Measurements from ENCODE around the gene PRMT3. TPM values are rescaled to one million over a fixed set of nuclear protein-coding genes. Genes with fewer than 3 reads are reported as not detected.

Gene PRMT3
- total RNA-seq, 4 donors from 2014 or later: 15.2 to 38.1 (median 23.0) TPM

DNA sequence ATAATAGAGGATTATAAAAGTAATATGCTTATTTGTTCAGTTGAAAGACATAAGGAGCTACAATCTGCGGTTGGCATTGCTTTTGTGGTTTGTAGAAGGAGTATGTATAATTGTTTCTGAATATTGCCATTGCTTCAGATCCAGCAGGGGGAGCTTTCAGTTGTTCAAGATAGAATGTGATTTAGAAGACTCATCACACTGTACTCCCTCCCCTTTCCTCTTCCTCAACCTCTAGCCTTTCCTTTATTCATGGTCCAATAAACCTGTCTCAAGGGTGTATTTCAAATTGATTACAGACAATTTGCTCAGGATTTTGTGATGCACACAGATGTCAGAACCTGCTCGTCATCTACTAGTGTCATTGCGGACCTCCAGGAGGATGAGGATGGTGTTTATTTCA is 9.8 kb downstream of the PRMT3 start:
- no peak for DNase-seq
- Histone ChIP-seq H3K4me1 (no peaks in the 10 kb centered on the region), H3K4me3 (no peak overlapping the region), H3K27me3 (no peaks in the 10 kb centered on the region), H3K9me3 (no peaks in the 10 kb centered on the region), H3K27ac (no peak overlapping the region), H3K36me3 (peaks cover 0 to 87% (median 6%) of the 10 kb centered on the region in 3 donors)
- WGBS, 2 donors: 70 to 78% methylated on average over 3 of the region's 3 CpGs
- intact Hi-C loops (cut with DNase I): loop anchor here (5.0 kb wide), 1 partner anchor 210 kb away; no protein-coding TSS in a partner anchor
- TF ChIP-seq, protein P1, sequence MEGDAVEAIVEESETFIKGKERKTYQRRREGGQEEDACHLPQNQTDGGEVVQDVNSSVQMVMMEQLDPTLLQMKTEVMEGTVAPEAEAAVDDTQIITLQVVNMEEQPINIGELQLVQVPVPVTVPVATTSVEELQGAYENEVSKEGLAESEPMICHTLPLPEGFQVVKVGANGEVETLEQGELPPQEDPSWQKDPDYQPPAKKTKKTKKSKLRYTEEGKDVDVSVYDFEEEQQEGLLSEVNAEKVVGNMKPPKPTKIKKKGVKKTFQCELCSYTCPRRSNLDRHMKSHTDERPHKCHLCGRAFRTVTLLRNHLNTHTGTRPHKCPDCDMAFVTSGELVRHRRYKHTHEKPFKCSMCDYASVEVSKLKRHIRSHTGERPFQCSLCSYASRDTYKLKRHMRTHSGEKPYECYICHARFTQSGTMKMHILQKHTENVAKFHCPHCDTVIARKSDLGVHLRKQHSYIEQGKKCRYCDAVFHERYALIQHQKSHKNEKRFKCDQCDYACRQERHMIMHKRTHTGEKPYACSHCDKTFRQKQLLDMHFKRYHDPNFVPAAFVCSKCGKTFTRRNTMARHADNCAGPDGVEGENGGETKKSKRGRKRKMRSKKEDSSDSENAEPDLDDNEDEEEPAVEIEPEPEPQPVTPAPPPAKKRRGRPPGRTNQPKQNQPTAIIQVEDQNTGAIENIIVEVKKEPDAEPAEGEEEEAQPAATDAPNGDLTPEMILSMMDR (IDR thresholded peaks at IDR 0.05): peak in 5 of 6 experiments; percentile 18 to 60 (median 31)
- no peak for TF ChIP-seq POLR2A (IDR thresholded peaks at IDR 0.05)

- Histone ChIP-seq H3K27ac (no peak overlapping the region), H3K36me3 (peaks cover 0 to 86% (median 6%) of the 10 kb centered on the region in 3 donors), H3K4me3 (no peak overlapping the region), H3K9me3 (no peaks in the 10 kb centered on the region), H3K27me3 (no peaks in the 10 kb centered on the region), H3K4me1 (no peaks in the 10 kb centered on the region)
- intact Hi-C loops (cut with DNase I): loop anchor here (5.0 kb wide), 1 partner anchor 208 kb away; no protein-coding TSS in a partner anchor
- TF ChIP-seq, protein P1 (IDR thresholded peaks at IDR 0.05): no peak
- TF ChIP-seq POLR2A (IDR thresholded peaks at IDR 0.05): no peak
- 74 to 81% methylated on average over 2 of the region's 2 CpGs for WGBS, 2 donors
- no peak for DNase-seq
Observed at GRCh38 chr11:20399498-20399897, 12.0 kb downstream of the PRMT3 start.

DNA sequence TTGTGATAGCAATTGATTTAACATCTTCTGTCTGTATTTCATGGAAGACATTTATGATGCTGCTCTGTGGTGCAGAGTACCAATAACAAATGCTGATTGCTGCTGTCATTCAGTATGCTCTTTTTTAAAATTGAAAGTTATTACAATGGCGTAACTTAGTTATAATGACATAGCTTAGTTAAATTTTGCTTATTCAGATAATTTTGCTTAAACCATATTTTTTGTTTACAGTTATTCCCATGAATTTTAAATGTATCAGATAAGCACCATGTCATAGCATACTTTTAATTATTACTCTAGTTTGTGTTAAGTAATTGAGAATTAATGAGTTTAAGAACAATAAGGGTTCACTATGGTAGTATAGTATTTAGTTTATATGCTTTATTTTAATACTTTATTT is 15.5 kb downstream of the PRMT3 start:
- Histone ChIP-seq H3K4me3 (no peak overlapping the region), H3K4me1 (no peaks in the 10 kb centered on the region), H3K27ac (no peak overlapping the region), H3K27me3 (no peaks in the 10 kb centered on the region), H3K9me3 (no peaks in the 10 kb centered on the region), H3K36me3 (peaks cover 0 to 84% (median 11%) of the 10 kb centered on the region in 3 donors)
- DNase-seq: no peak
- intact Hi-C loops (cut with DNase I): no loop called here
- WGBS, 2 donors: 97 to 100% methylated on average over 1 of the region's 1 CpG
- TF ChIP-seq, protein P1 (IDR thresholded peaks at IDR 0.05): no peak
- no peak for TF ChIP-seq POLR2A (IDR thresholded peaks at IDR 0.05)

- no peak for DNase-seq
- Histone ChIP-seq H3K4me1 (no peaks in the 10 kb centered on the region), H3K4me3 (no peak overlapping the region), H3K9me3 (no peaks in the 10 kb centered on the region), H3K27ac (no peak overlapping the region), H3K36me3 (peaks cover 0 to 84% (median 5%) of the 10 kb centered on the region in 3 donors), H3K27me3 (no peaks in the 10 kb centered on the region)
- intact Hi-C loops (cut with DNase I): no loop called here
- TF ChIP-seq, protein P1 (IDR thresholded peaks at IDR 0.05): no peak
- TF ChIP-seq POLR2A (IDR thresholded peaks at IDR 0.05): no peak
Observed at GRCh38 chr11:20406484-20406883, 19.0 kb downstream of the PRMT3 start.

DNA sequence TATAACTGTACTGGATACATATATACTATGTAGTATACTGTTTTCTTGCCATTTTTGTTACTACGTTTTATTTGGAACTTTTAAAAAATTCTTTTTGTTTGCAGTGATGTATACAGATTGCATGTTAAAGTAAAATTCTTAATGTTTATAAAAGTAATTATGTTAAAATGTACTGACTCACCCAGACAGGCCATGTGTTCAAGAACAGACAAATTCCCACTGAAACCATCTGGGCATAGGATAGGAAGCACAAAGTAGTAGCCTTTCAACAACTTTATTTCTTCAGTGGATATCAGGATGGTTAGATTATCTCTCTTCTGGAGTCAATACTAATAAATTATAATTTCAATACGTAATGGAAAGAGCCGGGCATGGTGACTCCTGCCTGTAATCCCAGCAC is 19.8 kb downstream of the PRMT3 start:
- Histone ChIP-seq H3K9me3 (no peaks in the 10 kb centered on the region), H3K4me1 (no peaks in the 10 kb centered on the region), H3K36me3 (peaks cover 0 to 85% (median 5%) of the 10 kb centered on the region in 3 donors), H3K27ac (no peak overlapping the region), H3K27me3 (no peaks in the 10 kb centered on the region), H3K4me3 (no peak overlapping the region)
- no peak for DNase-seq
- WGBS, 2 donors: 64 to 65% methylated on average over 3 of the region's 3 CpGs
- no peak for TF ChIP-seq POLR2A (IDR thresholded peaks at IDR 0.05)
- TF ChIP-seq, protein P1 (IDR thresholded peaks at IDR 0.05): no peak
- intact Hi-C loops (cut with DNase I): no loop called here

Measured in esophagus squamous epithelium (tissue), 5 donors.